NB4 (cell line): ENCODE measurements around the gene NRG3.

ENCODE experiments used
- CTCF ChIP-seq: IDR thresholded peaks from one replicate; pipeline ENCODE4 v1.5.1; 2012; ENCODE audit warnings: low read depth, low read length
- POLR2A ChIP-seq: IDR thresholded peaks from 2 replicates; pipeline ENCODE4 v1.6.1; 2011; ENCODE audit warnings: mild to moderate bottlenecking; ENCODE audit not compliant: insufficient read length; ENCODE audit errors: extremely low read depth

- TF ChIP-seq CTCF, result no peak
- TF ChIP-seq POLR2A, result no peak
Observed at GRCh38 chr10:82254237-82254636, 379.2 kb downstream of the NRG3 start.
